Measurements from ENCODE around the gene FBXL13.
"Not testable (repeated sequence)": the region's sequence is repeated elsewhere in the genome, so short reads cannot be mapped to it uniquely, and the experiment has no call there.

- not testable (repeated sequence) for TF ChIP-seq CTCF (conservative IDR thresholded peaks at IDR 0.05 in 1 of 2, IDR thresholded peaks at IDR 0.05 in 1 of 2; ENCODE audit: extremely low read depth in 1 of 2, insufficient read depth in 1 of 2, low read depth in 1 of 2, low read length in 2 of 2); EZH2 (IDR thresholded peaks at IDR 0.05; ENCODE audit: borderline replicate concordance, low read length)
Observed at GRCh38 chr7:102791831-102792230, 282.8 kb downstream of the FBXL13 start.

Measured in mammary epithelial cell (primary cell).